WTC11 (cell line): ENCODE measurements around the gene RARB. TPM values are rescaled to one million over a fixed set of nuclear protein-coding genes. Genes with fewer than 3 reads are reported as not detected.

Experiments used
- ATAC-seq: fragments of 200-7000 bp; cut with Tn5 transposase; 2 replicates; pipeline ENCODE4 v1.10.0; 2021; ENCODE audit warnings: mild to moderate bottlenecking, moderate library complexity
- CTCF ChIA-PET: fragments of 300-600 bp; sonication (Branson Sonifier 250); formaldehyde crosslinking; loops from one replicate; lab custom pipeline; 2021; ENCODE audit warnings: antibody characterized with exemption; lab: Charles Lee
- POLR2A ChIA-PET: fragments of 350-600 bp; sonication (Branson Sonifier 250); formaldehyde crosslinking; loops from one replicate; lab custom pipeline; 2021; ENCODE audit warnings: antibody characterized with exemption; lab: Charles Lee
- DNase-seq: peaks from one replicate; pipeline ENCODE4 v3.0.0; 2021; ENCODE audit warnings: low spot score
- H3K27ac Mint-ChIP-seq: 2 replicates; pipeline ENCODE4 v1.8.0; 2021; ENCODE audit warnings: mixed read lengths
- H3K27me3 Mint-ChIP-seq: 2 replicates; pipeline ENCODE4 v1.8.0; 2021; ENCODE audit warnings: low read depth, mild to moderate bottlenecking, moderate library complexity, mixed read lengths
- H3K36me3 Mint-ChIP-seq: 2 replicates; pipeline ENCODE4 v1.8.0; 2021; ENCODE audit warnings: mixed read lengths
- H3K4me1 Mint-ChIP-seq: 2 replicates; pipeline ENCODE4 v1.8.0; 2022; ENCODE audit warnings: mixed read lengths
- H3K4me3 Mint-ChIP-seq: 2 replicates; pipeline ENCODE4 v1.8.0; 2021; ENCODE audit warnings: mild to moderate bottlenecking, moderate library complexity, mixed read lengths
- H3K9me3 Mint-ChIP-seq: 2 replicates; pipeline ENCODE4 v1.8.0; 2021; ENCODE audit warnings: mixed read lengths
- ATF1 ChIP-seq: sonication (generic); formaldehyde crosslinking; IDR thresholded peaks from 2 replicates; pipeline ENCODE4 v1.8.1; 2023; ENCODE audit warnings: mild to moderate bottlenecking, moderate library complexity, missing genetic modification reagents
- CTCF ChIP-seq: fragments of 200-600 bp; IDR thresholded peaks from 2 replicates; pipeline ENCODE4 v1.8.0; 2022; ENCODE audit warnings: antibody characterized with exemption
- E2F5 ChIP-seq: sonication (generic); formaldehyde crosslinking; IDR thresholded peaks from 2 replicates; pipeline ENCODE4 v1.8.1; 2022; ENCODE audit warnings: mild to moderate bottlenecking, moderate library complexity, missing genetic modification reagents
- ERG ChIP-seq: fragments of 250-450 bp; sonication (Bioruptor Pico); IDR thresholded peaks from 2 replicates; pipeline ENCODE4 v1.8.0; 2021; ENCODE audit warnings: mild to moderate bottlenecking
- FOXP1 ChIP-seq: sonication (generic); formaldehyde crosslinking; IDR thresholded peaks from 2 replicates; pipeline ENCODE4 v1.8.0; 2022; ENCODE audit warnings: missing genetic modification reagents, mild to moderate bottlenecking, moderate library complexity, borderline replicate concordance
- GRHL2 ChIP-seq: fragments of 250-450 bp; sonication (Bioruptor Pico); IDR thresholded peaks from 2 replicates; pipeline ENCODE4 v1.8.0; 2022; ENCODE audit warnings: mild to moderate bottlenecking, moderate library complexity; ENCODE audit not compliant: insufficient replicate concordance, severe bottlenecking
- KAT7 ChIP-seq: sonication (generic); formaldehyde crosslinking; IDR thresholded peaks from 2 replicates; pipeline ENCODE4 v1.8.1; 2023; ENCODE audit warnings: missing genetic modification reagents, mild to moderate bottlenecking, borderline replicate concordance
- NFYB ChIP-seq: sonication (generic); formaldehyde crosslinking; conservative IDR thresholded peaks from 2 replicates; pipeline ENCODE4 v1.8.0; 2022; ENCODE audit warnings: low read depth, missing genetic modification reagents
- PREB ChIP-seq: sonication (generic); formaldehyde crosslinking; IDR thresholded peaks from 2 replicates; pipeline ENCODE4 v1.8.1; 2022; ENCODE audit warnings: mild to moderate bottlenecking, missing genetic modification reagents, moderate library complexity, borderline replicate concordance
- RELA ChIP-seq: sonication (generic); formaldehyde crosslinking; IDR thresholded peaks from 2 replicates; pipeline ENCODE4 v1.8.1; 2022; ENCODE audit warnings: missing genetic modification reagents, mild to moderate bottlenecking, borderline replicate concordance
- SOX15 ChIP-seq: fragments of 250-450 bp; sonication (Bioruptor Pico); IDR thresholded peaks from 2 replicates; pipeline ENCODE4 v1.9.0; 2021; ENCODE audit warnings: mild to moderate bottlenecking
- TCF7 ChIP-seq: sonication (generic); formaldehyde crosslinking; IDR thresholded peaks from 2 replicates; pipeline ENCODE4 v1.8.0; 2022; ENCODE audit warnings: mild to moderate bottlenecking, low read depth, missing genetic modification reagents, moderate library complexity
- TEAD1 ChIP-seq: sonication (generic); formaldehyde crosslinking; IDR thresholded peaks from 2 replicates; pipeline ENCODE4 v1.8.0; 2022; ENCODE audit warnings: mild to moderate bottlenecking, missing genetic modification reagents
- USF1 ChIP-seq: sonication (generic); formaldehyde crosslinking; IDR thresholded peaks from 2 replicates; pipeline ENCODE4 v1.8.0; 2022; ENCODE audit warnings: mild to moderate bottlenecking, missing genetic modification reagents
- USF2 ChIP-seq: sonication (generic); formaldehyde crosslinking; IDR thresholded peaks from 2 replicates; pipeline ENCODE4 v1.8.1; 2023; ENCODE audit warnings: mild to moderate bottlenecking, missing genetic modification reagents, moderate library complexity
- ZNF121 ChIP-seq: sonication (generic); formaldehyde crosslinking; IDR thresholded peaks from 2 replicates; pipeline ENCODE4 v1.8.0; 2023; ENCODE audit warnings: missing genetic modification reagents
- ZNF138 ChIP-seq: sonication (generic); formaldehyde crosslinking; conservative IDR thresholded peaks from 2 replicates; pipeline ENCODE4 v1.8.1; 2022; ENCODE audit warnings: mild to moderate bottlenecking, moderate library complexity, missing genetic modification reagents
- ZNF263 ChIP-seq: sonication (generic); formaldehyde crosslinking; IDR thresholded peaks from 2 replicates; pipeline ENCODE4 v1.8.1; 2022; ENCODE audit warnings: low read depth, mild to moderate bottlenecking, moderate library complexity, missing genetic modification reagents
- ZNF532 ChIP-seq: fragments of 250-450 bp; sonication (Bioruptor Pico); IDR thresholded peaks from 2 replicates; pipeline ENCODE4 v1.9.0; 2021; ENCODE audit warnings: mild to moderate bottlenecking, borderline replicate concordance
- ZSCAN18 ChIP-seq: fragments of 250-450 bp; sonication (Bioruptor Pico); IDR thresholded peaks from 2 replicates; pipeline ENCODE4 v2.1.2; 2022; ENCODE audit warnings: mild to moderate bottlenecking, moderate library complexity
- total RNA-seq: library from RNA; stranded (reverse); gene quantifications from 3 replicates; pipeline ENCODE4 v1.2.3, GENCODE V29; 2021

Gene RARB
- total RNA-seq, 1 experiment from 2014 or later, result not detected

GRCh38 chr3:25533399-25533798, 105.3 kb downstream of the RARB start:
- H3K27ac Mint-ChIP-seq, result no peak overlapping the region
- no peaks in the 10 kb centered on the region; the same call in 1 of the 2 replicates for H3K27me3 Mint-ChIP-seq
- H3K4me3 Mint-ChIP-seq, result no peak overlapping the region
- no peak for TF ChIP-seq NFYB
- no peak for TF ChIP-seq RELA (CRISPR knock-in tag)
- TF ChIP-seq FOXP1 (CRISPR knock-in tag), result no peak
- no peak for TF ChIP-seq TCF7 (CRISPR knock-in tag)
- TF ChIP-seq USF1 (CRISPR knock-in tag), result no peak
- no peak for TF ChIP-seq ZNF532 (CRISPR knock-in tag)
- no peak for TF ChIP-seq CTCF
- TF ChIP-seq USF2 (CRISPR knock-in tag), result no peak
- no peak for TF ChIP-seq ATF1 (CRISPR knock-in tag)
- no peak for TF ChIP-seq TEAD1 (CRISPR knock-in tag)
- TF ChIP-seq ZNF121 (CRISPR knock-in tag), result no peak
- TF ChIP-seq ZNF138 (CRISPR knock-in tag), result no peak
- no peak for TF ChIP-seq PREB (CRISPR knock-in tag)
- TF ChIP-seq KAT7 (CRISPR knock-in tag), result no peak
- no peak for TF ChIP-seq E2F5 (CRISPR knock-in tag)
- TF ChIP-seq ERG (CRISPR knock-in tag), result no peak
- no peak for TF ChIP-seq ZNF263 (CRISPR knock-in tag)
- no peak for TF ChIP-seq SOX15 (CRISPR knock-in tag)
- TF ChIP-seq GRHL2 (CRISPR knock-in tag), result no peak
- no peak for TF ChIP-seq ZSCAN18 (CRISPR knock-in tag)
- POLR2A ChIA-PET, result no interaction called here
- no peaks in the 10 kb centered on the region for H3K4me1 Mint-ChIP-seq
- peaks cover 26% of the 10 kb centered on the region for H3K9me3 Mint-ChIP-seq
- DNase-seq (no peak), ATAC-seq (no peak)
- H3K36me3 Mint-ChIP-seq, result peaks cover 6% of the 10 kb centered on the region; the same call in 1 of the 2 replicates
- CTCF ChIA-PET, result interaction anchor here (0.6 to 1.2 kb wide), 15 partner anchors 8 to 500 kb away, joined by 3 to 5 read pairs (median 3); no protein-coding TSS in a partner anchor
